Smooth muscle cell of the brain vasculature (primary cell): ENCODE measurements around the gene EPHB6.

ENCODE experiments used
- DNase-seq: peaks from one replicate; pipeline ENCODE4 v3.0.0-alpha.2; 2012; ENCODE audit warnings: low read depth, low spot score

The EPHB6 gene

GRCh38 chr7:142880876-142881505 is 26.1 kb downstream of the EPHB6 start:
- DNase-seq, result no peak

- DNase-seq, result no peak
These were observed 26.9 kb downstream of the EPHB6 start for GRCh38 chr7:142881586-142882337.

GRCh38 chr7:142882338-142882678 is 27.4 kb downstream of the EPHB6 start:
- DNase-seq, result no peak

- no peak for DNase-seq
These were observed 28.3 kb downstream of the EPHB6 start for GRCh38 chr7:142883145-142883544.

- DNase-seq, result no peak
These were observed 28.9 kb downstream of the EPHB6 start for GRCh38 chr7:142883571-142884285.

GRCh38 chr7:142884286-142884640 is 29.4 kb downstream of the EPHB6 start:
- DNase-seq, result no peak

GRCh38 chr7:142885311-142886230 is 30.7 kb downstream of the EPHB6 start, which contains the start of gene TRPV6:
Gene TRPV6, minus strand, starts transcription at chr7:142885745.
- DNase-seq, result no peak

- no peak for DNase-seq
These were observed 32.0 kb downstream of the EPHB6 start for GRCh38 chr7:142886866-142887265.

GRCh38 chr7:142887282-142888015 is 32.6 kb downstream of the EPHB6 start:
- DNase-seq, result no peak

- DNase-seq, result no peak
These were observed 34.9 kb downstream of the EPHB6 start for GRCh38 chr7:142889816-142890215.

GRCh38 chr7:142890874-142891485 is 36.1 kb downstream of the EPHB6 start:
- no peak for DNase-seq

- DNase-seq, result no peak
These were observed 36.7 kb downstream of the EPHB6 start for GRCh38 chr7:142891490-142892082.

- no peak for DNase-seq
These were observed 38.1 kb downstream of the EPHB6 start for GRCh38 chr7:142892951-142893350.

GRCh38 chr7:142894112-142894984 is 39.5 kb downstream of the EPHB6 start:
- DNase-seq, result no peak

- DNase-seq, result no peak
These were observed 40.2 kb downstream of the EPHB6 start for GRCh38 chr7:142894985-142895593.

GRCh38 chr7:142896151-142896550 is 41.3 kb downstream of the EPHB6 start:
- DNase-seq, result no peak

GRCh38 chr7:142896741-142897379 is 42.0 kb downstream of the EPHB6 start:
- no peak for DNase-seq

- no peak for DNase-seq
These were observed 42.8 kb downstream of the EPHB6 start for GRCh38 chr7:142897691-142898090.
